HepG2 (cell line): ENCODE results near the gene GADD45A. TPM values are rescaled to one million over a fixed set of nuclear protein-coding genes. Genes with fewer than 3 reads are reported as not detected.

Experiments used
- AGO1 ChIP-seq: fragments of 200-400 bp; formaldehyde crosslinking; IDR thresholded peaks from 2 replicates; pipeline ENCODE4 v1.6.1; 2017; ENCODE audit warnings: mild to moderate bottlenecking, low read depth, low read length, moderate library complexity; ENCODE audit not compliant: poor library complexity, severe bottlenecking
- CBX5 ChIP-seq: sonication (generic); formaldehyde crosslinking; IDR thresholded peaks from 2 replicates; pipeline ENCODE4 v1.4.0; 2020; ENCODE audit warnings: missing genetic modification reagents, borderline replicate concordance
- DZIP1 ChIP-seq: sonication (generic); formaldehyde crosslinking; IDR thresholded peaks from 2 replicates; pipeline ENCODE4 v1.5.0; 2020; ENCODE audit warnings: mild to moderate bottlenecking, missing genetic modification reagents
- ETV6 ChIP-seq: sonication (generic); formaldehyde crosslinking; conservative IDR thresholded peaks from 2 replicates; pipeline ENCODE4 v1.4.0; 2020; ENCODE audit warnings: missing genetic modification reagents
- FLYWCH1 ChIP-seq: sonication (generic); formaldehyde crosslinking; IDR thresholded peaks from 2 replicates; pipeline ENCODE4 v1.8.1; 2023; ENCODE audit warnings: mild to moderate bottlenecking, missing genetic modification reagents
- HOXA5 ChIP-seq: sonication (generic); formaldehyde crosslinking; IDR thresholded peaks from 2 replicates; pipeline ENCODE4 v1.4.0; 2020; ENCODE audit warnings: missing genetic modification reagents
- NFRKB ChIP-seq: fragments of 450-650 bp; IDR thresholded peaks from 2 replicates; pipeline ENCODE4 v1.6.1; 2017
- ZFP36L2 ChIP-seq: sonication (generic); formaldehyde crosslinking; IDR thresholded peaks from 2 replicates; pipeline ENCODE4 v1.4.0; 2020; ENCODE audit warnings: missing genetic modification reagents
- ZFP82 ChIP-seq: sonication (generic); formaldehyde crosslinking; IDR thresholded peaks from 2 replicates; pipeline ENCODE4 v1.5.1; 2020; ENCODE audit warnings: mild to moderate bottlenecking, missing genetic modification reagents, borderline replicate concordance
- ZNF160 ChIP-seq: sonication (generic); formaldehyde crosslinking; IDR thresholded peaks from 2 replicates; pipeline ENCODE4 v1.8.0; 2022; ENCODE audit warnings: mild to moderate bottlenecking, inconsistent platforms, missing genetic modification reagents
- ZNF292 ChIP-seq: sonication (generic); formaldehyde crosslinking; IDR thresholded peaks from 2 replicates; pipeline ENCODE4 v1.8.1; 2022; ENCODE audit warnings: mild to moderate bottlenecking, low read depth, missing genetic modification reagents, borderline replicate concordance
- ZNF615 ChIP-seq: sonication (generic); formaldehyde crosslinking; IDR thresholded peaks from 2 replicates; pipeline ENCODE4 v1.5.0; 2020; ENCODE audit warnings: mild to moderate bottlenecking, missing genetic modification reagents, borderline replicate concordance
- ZNF687 ChIP-seq: sonication (generic); formaldehyde crosslinking; IDR thresholded peaks from 2 replicates; pipeline ENCODE4 v1.5.1; 2020; ENCODE audit warnings: mild to moderate bottlenecking, missing genetic modification reagents, moderate library complexity
- ZNF800 ChIP-seq: sonication (generic); formaldehyde crosslinking; IDR thresholded peaks from 2 replicates; pipeline ENCODE4 v1.4.0; 2020; ENCODE audit warnings: missing genetic modification reagents
- polyA plus RNA-seq, 8 experiments: library from polyadenylated mRNA; depleted of rRNA in 3 of 8; stranded (reverse) in 7 of 8; unstranded in 1 of 8; fragments of >200 nt; fragmentation: Illumina TruSeq in 4 of 8; extraction: Trizol in 4 of 8; gene quantifications; 2 replicates each; pipeline versions ENCODE4 v1.2.1 to v1.2.3, GENCODE V29; 2011 to 2016; ENCODE audit warnings: low read depth in 4 of 8, missing spikeins in 1 of 8, mixed read lengths in 1 of 8; ENCODE audit not compliant: insufficient read depth in 1 of 8
- total RNA-seq, 5 experiments: library from RNA; depleted of rRNA; stranded (reverse); fragments of >200 nt; fragmentation: Illumina TruSeq; extraction: Trizol; gene quantifications; 2 replicates each; pipeline ENCODE4 v1.2.3, GENCODE V29; 2016; ENCODE audit warnings: low read depth in 1 of 5
- TF ChIP-seq, protein P1 (sequence below): sonication (generic); formaldehyde crosslinking; IDR thresholded peaks from 2 replicates; pipeline ENCODE4 v1.5.0; 2020; ENCODE audit warnings: missing genetic modification reagents
- TF ChIP-seq, protein P2 (sequence below): sonication (generic); formaldehyde crosslinking; conservative IDR thresholded peaks from 2 replicates; pipeline ENCODE4 v1.4.0; 2020; ENCODE audit warnings: missing genetic modification reagents
- TF ChIP-seq, protein P3 (sequence below): sonication (generic); formaldehyde crosslinking; IDR thresholded peaks from 2 replicates; pipeline ENCODE4 v1.8.1; 2023; ENCODE audit warnings: mild to moderate bottlenecking, missing genetic modification reagents

The GADD45A gene
- total and polyA plus RNA-seq, 2 of the 13 experiments (the other 11 are each of a cell fraction or from before 2014, with no cell fraction given): 33.2 to 46.2 TPM

DNA sequence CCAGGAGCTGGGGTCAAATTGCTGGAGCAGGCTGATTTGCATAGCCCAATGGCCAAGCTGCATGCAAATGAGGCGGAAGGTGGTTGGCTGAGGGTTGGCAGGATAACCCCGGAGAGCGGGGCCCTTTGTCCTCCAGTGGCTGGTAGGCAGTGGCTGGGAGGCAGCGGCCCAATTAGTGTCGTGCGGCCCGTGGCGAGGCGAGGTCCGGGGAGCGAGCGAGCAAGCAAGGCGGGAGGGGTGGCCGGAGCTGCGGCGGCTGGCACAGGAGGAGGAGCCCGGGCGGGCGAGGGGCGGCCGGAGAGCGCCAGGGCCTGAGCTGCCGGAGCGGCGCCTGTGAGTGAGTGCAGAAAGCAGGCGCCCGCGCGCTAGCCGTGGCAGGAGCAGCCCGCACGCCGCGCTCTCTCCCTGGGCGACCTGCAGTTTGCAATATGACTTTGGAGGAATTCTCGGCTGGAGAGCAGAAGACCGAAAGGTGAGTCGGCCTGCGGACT lies at the start of gene GADD45A (continued):
- TF ChIP-seq DZIP1 (CRISPR knock-in tag): no peak
- TF ChIP-seq ZNF160 (CRISPR knock-in tag): peak; percentile 76; the same call in 1 of the 2 replicates
- TF ChIP-seq ZNF800 (CRISPR knock-in tag): 0 out of 2 replicates have a peak, but pooled peaks have one; percentile 13
- TF ChIP-seq ZFP82 (CRISPR knock-in tag): peak; percentile 93; the same call in 1 of the 2 replicates
- peak; percentile 28; the same call in 1 of the 2 replicates for TF ChIP-seq CBX5 (CRISPR knock-in tag)
- no peak for TF ChIP-seq ZFP36L2 (CRISPR knock-in tag)
- TF ChIP-seq, protein P1, sequence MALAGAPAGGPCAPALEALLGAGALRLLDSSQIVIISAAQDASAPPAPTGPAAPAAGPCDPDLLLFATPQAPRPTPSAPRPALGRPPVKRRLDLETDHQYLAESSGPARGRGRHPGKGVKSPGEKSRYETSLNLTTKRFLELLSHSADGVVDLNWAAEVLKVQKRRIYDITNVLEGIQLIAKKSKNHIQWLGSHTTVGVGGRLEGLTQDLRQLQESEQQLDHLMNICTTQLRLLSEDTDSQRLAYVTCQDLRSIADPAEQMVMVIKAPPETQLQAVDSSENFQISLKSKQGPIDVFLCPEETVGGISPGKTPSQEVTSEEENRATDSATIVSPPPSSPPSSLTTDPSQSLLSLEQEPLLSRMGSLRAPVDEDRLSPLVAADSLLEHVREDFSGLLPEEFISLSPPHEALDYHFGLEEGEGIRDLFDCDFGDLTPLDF (CRISPR knock-in tag): 0 out of 2 replicates have a peak, but pooled peaks have one; percentile 30
- no peak for TF ChIP-seq AGO1
- no peak for TF ChIP-seq FLYWCH1
- peak; percentile 44; the same call in 1 of the 2 replicates for TF ChIP-seq ZNF292 (CRISPR knock-in tag)
- TF ChIP-seq HOXA5: no peak; the same call in 1 of the 2 replicates
- TF ChIP-seq ETV6 (CRISPR knock-in tag): 0 out of 2 replicates have a peak, but pooled peaks have one; percentile 68
- peak; percentile 78 for TF ChIP-seq ZNF687 (CRISPR knock-in tag)
- no peak for TF ChIP-seq NFRKB
- TF ChIP-seq, protein P2, sequence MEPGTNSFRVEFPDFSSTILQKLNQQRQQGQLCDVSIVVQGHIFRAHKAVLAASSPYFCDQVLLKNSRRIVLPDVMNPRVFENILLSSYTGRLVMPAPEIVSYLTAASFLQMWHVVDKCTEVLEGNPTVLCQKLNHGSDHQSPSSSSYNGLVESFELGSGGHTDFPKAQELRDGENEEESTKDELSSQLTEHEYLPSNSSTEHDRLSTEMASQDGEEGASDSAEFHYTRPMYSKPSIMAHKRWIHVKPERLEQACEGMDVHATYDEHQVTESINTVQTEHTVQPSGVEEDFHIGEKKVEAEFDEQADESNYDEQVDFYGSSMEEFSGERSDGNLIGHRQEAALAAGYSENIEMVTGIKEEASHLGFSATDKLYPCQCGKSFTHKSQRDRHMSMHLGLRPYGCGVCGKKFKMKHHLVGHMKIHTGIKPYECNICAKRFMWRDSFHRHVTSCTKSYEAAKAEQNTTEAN (CRISPR knock-in tag): no peak
- peak; percentile 88 for TF ChIP-seq ZNF615
- TF ChIP-seq, protein P3, sequence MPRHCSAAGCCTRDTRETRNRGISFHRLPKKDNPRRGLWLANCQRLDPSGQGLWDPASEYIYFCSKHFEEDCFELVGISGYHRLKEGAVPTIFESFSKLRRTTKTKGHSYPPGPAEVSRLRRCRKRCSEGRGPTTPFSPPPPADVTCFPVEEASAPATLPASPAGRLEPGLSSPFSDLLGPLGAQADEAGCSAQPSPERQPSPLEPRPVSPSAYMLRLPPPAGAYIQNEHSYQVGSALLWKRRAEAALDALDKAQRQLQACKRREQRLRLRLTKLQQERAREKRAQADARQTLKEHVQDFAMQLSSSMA (CRISPR knock-in tag): peak; percentile 47; the same call in 1 of the 2 replicates
